Activated CD4-positive, alpha-beta T cell treated with anti-CD3 and anti-CD28 coated beads for 48 hours (primary cell): ENCODE measurements around the gene ZCRB1.

ENCODE experiments used
- DNase-seq: peaks from one replicate; pipeline ENCODE4 v3.0.0-alpha.2; 2020

The ZCRB1 gene

DNA sequence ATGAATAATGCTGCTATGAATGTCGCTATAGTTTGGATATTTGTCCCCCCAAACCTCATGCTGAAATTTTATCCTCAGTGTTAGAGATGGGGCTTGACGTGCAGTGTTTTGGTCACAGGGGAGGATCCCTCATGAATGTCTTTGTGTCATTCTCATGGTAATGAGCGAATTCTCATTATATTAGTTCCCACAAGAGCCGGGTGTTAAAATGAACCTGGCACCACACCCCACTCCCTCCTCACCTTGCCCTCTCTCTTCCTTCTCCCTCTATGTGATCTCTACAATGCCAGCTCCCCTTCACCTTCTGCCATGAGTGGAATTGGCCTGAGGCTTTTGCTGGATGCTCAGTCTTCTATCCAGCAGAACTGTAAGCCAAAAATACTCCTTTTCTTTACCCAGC is 50.4 kb downstream of the ZCRB1 start:
- no peak for DNase-seq

DNA sequence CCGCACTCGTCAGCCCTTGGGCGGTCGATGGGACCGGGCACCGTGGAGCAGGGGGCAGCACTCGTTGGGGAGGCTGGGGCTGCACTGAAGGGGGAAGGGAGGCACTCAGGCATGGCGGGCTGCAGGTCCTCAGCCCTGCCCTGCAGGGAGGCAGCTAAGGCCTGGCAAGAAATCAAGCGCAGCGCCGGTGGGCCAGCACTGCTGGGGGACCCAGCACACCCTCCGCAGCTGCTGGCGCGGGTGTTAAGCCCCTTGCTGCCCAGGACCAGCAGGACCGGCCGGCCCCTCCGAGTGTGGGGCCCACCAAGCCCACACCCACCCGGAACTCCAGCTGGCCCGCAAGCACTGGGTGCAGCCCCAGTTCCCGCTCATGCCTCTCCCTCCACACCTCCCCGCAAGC is 52.2 kb downstream of the ZCRB1 start:
- DNase-seq = no peak

DNA sequence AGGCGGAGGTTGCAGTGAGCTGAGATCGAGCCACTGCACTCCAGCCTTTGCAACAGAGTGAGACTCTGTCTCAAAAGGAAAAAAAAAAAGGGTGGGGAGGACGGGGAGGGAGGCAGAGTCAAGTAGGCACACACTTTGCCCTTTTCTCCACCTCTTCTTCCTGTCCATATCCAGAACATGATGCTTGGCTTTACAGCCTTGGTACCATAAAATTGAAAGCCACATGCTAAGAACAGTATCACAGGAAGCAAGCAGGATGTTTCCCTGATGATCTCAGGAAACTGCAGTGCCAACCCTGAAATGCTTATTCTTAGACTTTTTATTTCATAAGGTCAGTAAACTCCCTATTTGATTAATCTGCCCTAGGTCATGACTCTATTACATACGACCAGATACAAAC is 55.3 kb downstream of the ZCRB1 start:
- no peak for DNase-seq

DNA sequence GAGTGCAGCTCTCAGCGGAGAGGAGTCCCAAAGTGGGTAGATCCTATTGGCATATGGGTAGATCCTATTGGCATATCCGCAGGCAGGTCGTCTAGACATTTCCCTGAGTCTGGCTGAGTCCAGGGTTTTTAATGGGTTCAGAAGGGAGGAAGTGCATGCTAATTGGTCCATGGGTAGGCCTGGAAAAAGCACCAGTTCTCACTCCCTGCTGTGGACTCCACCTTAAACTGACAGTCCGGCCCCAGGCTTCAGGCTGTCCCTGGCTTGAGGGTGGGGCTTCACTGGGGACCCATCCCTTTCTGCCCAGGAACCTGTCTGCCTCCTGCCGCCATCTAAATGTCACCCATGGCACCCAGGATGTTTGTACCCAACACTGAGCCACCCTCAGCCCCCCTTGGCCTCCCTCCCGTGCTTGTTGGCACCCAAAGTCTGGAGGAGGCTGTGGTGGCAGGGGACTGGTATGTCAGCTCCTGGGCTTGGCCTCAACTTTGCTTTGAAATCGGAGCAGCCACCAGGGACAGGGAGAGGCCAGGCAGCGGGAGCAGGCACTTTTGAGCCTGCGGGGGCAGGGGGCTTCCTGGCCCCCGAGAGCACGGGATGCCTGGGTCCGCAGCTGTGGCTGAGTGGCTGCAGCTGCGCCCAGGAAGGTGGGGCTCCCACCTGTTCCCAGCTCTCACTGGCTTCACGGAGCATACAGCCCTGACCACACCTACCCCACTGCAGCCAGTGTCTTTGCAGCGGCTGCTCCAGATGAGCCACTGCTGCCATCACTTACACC is 58.3 kb downstream of the ZCRB1 start:
- no peak for DNase-seq

DNA sequence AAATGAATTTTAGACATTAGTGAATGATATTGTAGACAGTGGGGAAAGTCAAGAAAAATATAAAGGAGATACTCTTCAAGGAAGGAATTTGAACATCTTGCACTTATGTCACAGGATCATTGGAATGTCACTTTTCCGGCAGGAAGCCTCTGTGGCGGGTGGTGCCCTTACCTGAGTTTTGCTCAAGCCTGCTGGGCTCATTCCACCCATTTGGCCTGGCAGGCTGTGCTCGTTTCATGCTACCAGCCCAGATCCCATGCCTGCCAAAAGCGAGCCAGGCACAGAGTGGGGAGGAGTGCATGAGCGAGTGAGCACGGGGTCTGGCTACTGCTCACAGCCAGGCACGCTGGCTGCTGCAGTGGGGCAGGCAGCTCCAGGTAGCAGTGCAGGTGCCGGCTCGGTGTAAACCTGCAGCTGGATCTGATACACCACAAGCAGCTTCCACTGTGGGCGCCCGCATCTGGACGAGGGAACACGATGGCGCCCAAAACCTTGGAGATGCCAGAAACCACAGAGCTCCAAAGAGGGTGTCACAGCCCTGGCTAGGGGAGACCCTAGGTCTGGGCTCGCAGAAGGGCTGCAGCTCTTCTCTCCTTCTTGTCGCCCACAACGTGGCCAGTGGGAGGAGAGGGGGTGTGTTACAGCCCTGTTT is 59.2 kb downstream of the ZCRB1 start:
- DNase-seq = no peak

DNA sequence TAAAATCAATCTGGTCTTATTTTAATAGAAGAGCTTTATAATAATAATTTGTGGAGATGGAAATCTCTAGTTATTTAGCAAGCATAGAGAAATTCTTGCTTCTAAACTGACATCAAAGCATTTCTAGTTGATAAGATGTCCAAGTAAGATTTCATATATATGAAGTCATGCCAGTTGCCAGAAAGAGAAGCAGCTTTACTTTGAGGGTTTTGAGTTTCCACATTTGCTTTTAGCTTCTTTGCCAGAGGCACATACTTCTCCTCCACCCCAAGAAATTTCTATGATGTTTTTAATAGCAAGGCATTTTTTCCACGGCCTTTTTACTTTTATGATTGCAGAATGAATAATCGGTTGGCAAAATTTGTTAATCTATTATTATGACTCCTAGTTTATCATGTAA is 63.6 kb downstream of the ZCRB1 start:
- DNase-seq = no peak
